ENCODE results near the gene TOMM22.

Gene TOMM22

DNA sequence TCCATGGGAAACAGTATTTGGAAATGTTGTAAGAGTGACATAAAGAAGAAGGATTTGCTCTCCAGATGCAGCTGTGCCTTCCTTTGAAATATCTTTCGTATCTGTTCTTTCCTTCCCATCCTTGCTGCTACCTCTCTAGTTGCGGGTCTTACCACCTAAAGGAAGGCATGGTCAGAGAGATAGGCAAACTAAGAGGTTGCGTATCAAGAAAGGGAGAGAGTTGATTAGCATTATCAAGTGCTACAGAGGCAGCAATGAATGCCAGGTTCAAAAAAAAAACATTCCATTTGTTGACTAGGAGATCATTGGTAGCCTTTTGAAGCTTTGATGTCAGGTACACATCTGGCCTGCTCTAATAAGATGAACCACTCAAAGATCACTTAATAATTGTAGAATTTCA, 28.6 kb downstream of the TOMM22 start:
- Histone ChIP-seq H3F3A (ENCODE audit: insufficient read depth, low read length) (peaks cover 16% of the 10 kb centered on the region; the same call in 1 of the 2 replicates), H3K9me2 (replicated peaks; ENCODE audit: insufficient read depth, low read length) (no peaks in the 10 kb centered on the region), H2AFZ (ENCODE audit: low read length) (no peak overlapping the region), H3K79me2 (ENCODE audit: low read length) (peaks cover 96% of the 10 kb centered on the region), H3K9ac (ENCODE audit: low read length) (no peak overlapping the region), H3K4me1 (ENCODE audit: low read length) (peaks cover 27% of the 10 kb centered on the region), H3K27me3 (replicated peaks; ENCODE audit: insufficient read depth, low read length) (no peaks in the 10 kb centered on the region), H3K4me2 (ENCODE audit: low read depth, low read length) (no peak overlapping the region), H3K9me3 (replicated peaks; ENCODE audit: insufficient read depth, low read length) (no peaks in the 10 kb centered on the region), H3K36me3 (replicated peaks; ENCODE audit: insufficient read depth, low read length) (peaks cover 7% of the 10 kb centered on the region; the same call in 1 of the 2 replicates), H3K27ac (ENCODE audit: low read length) (no peak overlapping the region), H3K4me3 (ENCODE audit: low read length) (no peak overlapping the region), H4K20me1 (ENCODE audit: insufficient read depth, low read length) (peaks cover 60% of the 10 kb centered on the region)
- TF ChIP-seq EZH2phosphoT487 (IDR thresholded peaks at IDR 0.05; ENCODE audit: low read length) (no peak), EZH2 (optimal IDR thresholded peaks at IDR 0.05; ENCODE audit: low read depth, low read length) (no peak)
- TF ChIP-seq, protein P1, sequence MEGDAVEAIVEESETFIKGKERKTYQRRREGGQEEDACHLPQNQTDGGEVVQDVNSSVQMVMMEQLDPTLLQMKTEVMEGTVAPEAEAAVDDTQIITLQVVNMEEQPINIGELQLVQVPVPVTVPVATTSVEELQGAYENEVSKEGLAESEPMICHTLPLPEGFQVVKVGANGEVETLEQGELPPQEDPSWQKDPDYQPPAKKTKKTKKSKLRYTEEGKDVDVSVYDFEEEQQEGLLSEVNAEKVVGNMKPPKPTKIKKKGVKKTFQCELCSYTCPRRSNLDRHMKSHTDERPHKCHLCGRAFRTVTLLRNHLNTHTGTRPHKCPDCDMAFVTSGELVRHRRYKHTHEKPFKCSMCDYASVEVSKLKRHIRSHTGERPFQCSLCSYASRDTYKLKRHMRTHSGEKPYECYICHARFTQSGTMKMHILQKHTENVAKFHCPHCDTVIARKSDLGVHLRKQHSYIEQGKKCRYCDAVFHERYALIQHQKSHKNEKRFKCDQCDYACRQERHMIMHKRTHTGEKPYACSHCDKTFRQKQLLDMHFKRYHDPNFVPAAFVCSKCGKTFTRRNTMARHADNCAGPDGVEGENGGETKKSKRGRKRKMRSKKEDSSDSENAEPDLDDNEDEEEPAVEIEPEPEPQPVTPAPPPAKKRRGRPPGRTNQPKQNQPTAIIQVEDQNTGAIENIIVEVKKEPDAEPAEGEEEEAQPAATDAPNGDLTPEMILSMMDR (IDR thresholded peaks at IDR 0.05; ENCODE audit: low read length), result no peak
- no peak for DNase-seq

GRCh38 chr22:38710866-38711265, 29.1 kb downstream of the TOMM22 start:
- no peaks in the 10 kb centered on the region for H3K9me2 ChIP-seq (replicated peaks; ENCODE audit: insufficient read depth, low read length)
- TF ChIP-seq, protein P1 (IDR thresholded peaks at IDR 0.05; ENCODE audit: low read length), result no peak
- TF ChIP-seq EZH2phosphoT487 (IDR thresholded peaks at IDR 0.05; ENCODE audit: low read length), result no peak
- TF ChIP-seq EZH2 (optimal IDR thresholded peaks at IDR 0.05; ENCODE audit: low read depth, low read length), result no peak
- no peaks in the 10 kb centered on the region for H3K27me3 ChIP-seq (replicated peaks; ENCODE audit: insufficient read depth, low read length)
- H3K9me3 ChIP-seq (replicated peaks; ENCODE audit: insufficient read depth, low read length), result no peaks in the 10 kb centered on the region
- no peak overlapping the region for H3K4me3 ChIP-seq (ENCODE audit: low read length)
- H3K9ac ChIP-seq (ENCODE audit: low read length), result no peak overlapping the region
- peaks cover 63% of the 10 kb centered on the region for H4K20me1 ChIP-seq (ENCODE audit: insufficient read depth, low read length)
- H3K4me2 ChIP-seq (ENCODE audit: low read depth, low read length), result no peak overlapping the region
- H2AFZ ChIP-seq (ENCODE audit: low read length), result no peak overlapping the region
- peaks cover 16% of the 10 kb centered on the region; the same call in 1 of the 2 replicates for H3F3A ChIP-seq (ENCODE audit: insufficient read depth, low read length)
- H3K79me2 ChIP-seq (ENCODE audit: low read length), result peaks cover 100% of the 10 kb centered on the region
- H3K27ac ChIP-seq (ENCODE audit: low read length), result no peak overlapping the region
- H3K36me3 ChIP-seq (replicated peaks; ENCODE audit: insufficient read depth, low read length), result peaks cover 7% of the 10 kb centered on the region; the same call in 1 of the 2 replicates
- H3K4me1 ChIP-seq (ENCODE audit: low read length), result peaks cover 27% of the 10 kb centered on the region
- no peak for DNase-seq

GRCh38 chr22:38712486-38713207, 30.9 kb downstream of the TOMM22 start:
- H3K9me3 ChIP-seq (replicated peaks; ENCODE audit: insufficient read depth, low read length), result no peaks in the 10 kb centered on the region
- H3K4me1 ChIP-seq (ENCODE audit: low read length), result peaks cover 26% of the 10 kb centered on the region
- TF ChIP-seq EZH2phosphoT487 (IDR thresholded peaks at IDR 0.05; ENCODE audit: low read length), result no peak
- no peak for TF ChIP-seq EZH2 (optimal IDR thresholded peaks at IDR 0.05; ENCODE audit: low read depth, low read length)
- TF ChIP-seq, protein P1 (IDR thresholded peaks at IDR 0.05; ENCODE audit: low read length), result no peak
- no peak overlapping the region for H3K4me2 ChIP-seq (ENCODE audit: low read depth, low read length)
- H3K27me3 ChIP-seq (replicated peaks; ENCODE audit: insufficient read depth, low read length), result no peaks in the 10 kb centered on the region
- DNase-seq, result no peak
- H3K9me2 ChIP-seq (replicated peaks; ENCODE audit: insufficient read depth, low read length), result no peaks in the 10 kb centered on the region
- H3K79me2 ChIP-seq (ENCODE audit: low read length), result peaks cover 100% of the 10 kb centered on the region
- no peak overlapping the region for H3K4me3 ChIP-seq (ENCODE audit: low read length)
- peaks cover 7% of the 10 kb centered on the region; the same call in 1 of the 2 replicates for H3K36me3 ChIP-seq (replicated peaks; ENCODE audit: insufficient read depth, low read length)
- H3F3A ChIP-seq (ENCODE audit: insufficient read depth, low read length), result 0 out of 2 replicates have a peak, but pooled peaks cover 5% of the 10 kb centered on the region
- no peak overlapping the region for H2AFZ ChIP-seq (ENCODE audit: low read length)
- peaks cover 73% of the 10 kb centered on the region for H4K20me1 ChIP-seq (ENCODE audit: insufficient read depth, low read length)
- no peak overlapping the region for H3K9ac ChIP-seq (ENCODE audit: low read length)
- no peak overlapping the region for H3K27ac ChIP-seq (ENCODE audit: low read length)

All from MM.1S (cell line).